GM23338 (cell line): ENCODE data around the gene NUDT2.

ENCODE experiments used
- CTCF ChIP-seq, 2 experiments: fragments of 200-600 bp in 1 of 2; sonication (generic) in 1 of 2; conservative IDR thresholded peaks; 2 replicates each; pipeline versions ENCODE4 v1.5.1 to v1.6.1; 2016 to 2017; ENCODE audit warnings: antibody characterized with exemption in 2 of 2, low read depth in 2 of 2, mild to moderate bottlenecking in 2 of 2, moderate library complexity in 1 of 2
- EZH2 ChIP-seq: fragments of 200-600 bp; sonication (generic); IDR thresholded peaks from one replicate; pipeline ENCODE4 v1.8.0; 2017; ENCODE audit warnings: antibody characterized with exemption, mild to moderate bottlenecking, low read depth; ENCODE audit not compliant: unreplicated experiment
- EZH2phosphoT487 ChIP-seq: fragments of 200-600 bp; sonication (generic); IDR thresholded peaks from one replicate; pipeline ENCODE4 v1.8.1; 2018; ENCODE audit warnings: antibody characterized with exemption; ENCODE audit not compliant: unreplicated experiment
- NANOG ChIP-seq: IDR thresholded peaks from 2 replicates; pipeline ENCODE4 v1.6.1; 2016; ENCODE audit warnings: antibody characterized with exemption, borderline replicate concordance
- POLR2AphosphoS5 ChIP-seq: IDR thresholded peaks from 2 replicates; pipeline ENCODE4 v1.6.1; 2016; ENCODE audit warnings: antibody characterized with exemption, low read depth
- REST ChIP-seq: IDR thresholded peaks from one replicate; pipeline ENCODE4 v1.6.1; 2018; ENCODE audit warnings: antibody characterized with exemption; ENCODE audit not compliant: unreplicated experiment

DNA sequence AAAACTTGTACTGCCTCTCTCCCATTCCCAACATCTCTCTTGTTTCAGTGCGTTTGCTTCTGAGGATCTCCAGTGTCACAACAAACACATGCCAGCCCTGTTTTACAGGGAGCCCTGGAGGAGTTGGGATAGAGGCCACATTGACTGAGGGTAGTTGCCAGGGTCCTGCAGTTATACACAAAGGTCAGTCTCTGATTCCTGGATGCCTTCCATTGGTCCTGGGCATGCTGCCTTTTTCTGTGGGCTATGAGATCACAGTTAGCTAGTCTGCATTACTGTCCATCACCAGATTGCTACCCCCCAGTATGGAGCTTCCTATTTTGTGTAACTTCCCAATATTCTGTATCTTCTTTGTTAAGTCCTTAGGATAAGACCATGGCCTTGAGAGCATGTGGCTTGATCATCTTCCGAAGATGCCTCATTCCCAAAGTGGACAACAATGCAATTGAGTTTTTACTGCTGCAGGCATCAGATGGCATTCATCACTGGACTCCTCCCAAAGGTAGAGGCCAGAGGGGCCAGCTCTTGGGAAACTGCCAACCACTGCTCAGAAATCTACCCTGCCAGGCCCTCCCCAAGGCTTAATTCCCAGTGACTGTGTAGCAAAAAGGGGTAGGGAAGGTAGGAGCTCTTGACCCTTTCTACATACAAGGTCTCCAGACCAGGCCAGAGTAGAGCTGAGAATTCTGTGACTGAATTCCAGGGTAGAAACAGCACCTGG lies 9.5 kb downstream of the NUDT2 start:
- TF ChIP-seq EZH2 (no peak), NANOG (no peak), EZH2phosphoT487 (no peak), REST (no peak), CTCF (conservative IDR thresholded peaks at IDR 0.05; ENCODE audit: low read depth in 2 of 2) (no peak), POLR2AphosphoS5 (no peak)
